ENCODE results near the gene NEK10. TPM values are rescaled to one million over a fixed set of nuclear protein-coding genes. Genes with fewer than 3 reads are reported as not detected.

The NEK10 gene
- total and polyA plus RNA-seq, 9 of the 15 experiments (the other 6 are each of a cell fraction or from before 2014, with no cell fraction given) = 0.07 TPM; not detected in 8

DNA sequence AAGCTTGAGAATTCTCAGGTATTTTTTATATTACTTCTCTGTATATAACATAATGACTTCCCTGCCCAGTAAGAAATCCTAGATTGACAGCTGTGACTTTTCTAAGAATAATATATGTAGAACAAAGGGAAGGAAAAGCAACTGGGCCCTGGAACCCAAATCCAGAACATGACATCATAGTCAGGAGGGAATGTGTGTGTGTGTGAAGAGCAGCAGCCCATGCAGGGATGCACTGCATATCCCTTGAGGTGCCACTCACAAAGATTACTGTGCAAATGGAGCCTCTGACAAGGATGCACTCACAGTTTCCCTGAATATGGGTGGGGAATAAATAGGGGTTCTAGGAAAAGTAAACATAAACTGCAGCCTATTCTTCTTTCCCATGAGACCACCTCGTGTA lies 279.5 kb downstream of the NEK10 start:
- no peak for DNase-seq (ENCODE audit: extremely low read depth in 1 of 4, low spot score in 3 of 4)
- no peak overlapping the region for H3K4me2 ChIP-seq (ENCODE audit: insufficient read depth, low read length)
- FAIRE-seq = no peak
- intact Hi-C loops (cut with micrococcal nuclease) = no loop called here
- H3K36me3 ChIP-seq (ENCODE audit: control insufficient read depth, insufficient read depth, low read length) = no peaks in the 10 kb centered on the region
- no peaks in the 10 kb centered on the region; the same call in 1 of the 2 replicates for H3K9me3 ChIP-seq (replicated peaks; ENCODE audit: control insufficient read depth, insufficient read depth, low read depth, low read length)
- WGBS (ENCODE audit: insufficient coverage, low coverage, missing lambda C conversion rate) = 0% methylated on average over 1 of the region's 1 CpG
- no peak overlapping the region for H3K27ac ChIP-seq (ENCODE audit: extremely low read depth, low read depth, low read length)
- H4K20me1 ChIP-seq (replicated peaks; ENCODE audit: control insufficient read depth, insufficient read depth, low read length) = no peaks in the 10 kb centered on the region
- no peaks in the 10 kb centered on the region for H3K27me3 ChIP-seq (ENCODE audit: control insufficient read depth in 2 of 2, insufficient read depth in 2 of 2, low read length in 2 of 2)
- CTCF ChIA-PET (ENCODE audit: low intra/inter-chr PET ratio) = no interaction called here
- POLR2A ChIA-PET = no interaction called here
- no peak overlapping the region for H3K4me3 ChIP-seq
- H2AFZ ChIP-seq (ENCODE audit: low read depth, low read length) = no peak overlapping the region
- in situ Hi-C loops (cut with MboI) = no loop called here
- TF ChIP-seq SMAD3 (CRISPR knock-in tag; conservative IDR thresholded peaks at IDR 0.05) (no peak), ZNF436 (CRISPR knock-in tag; IDR thresholded peaks at IDR 0.05) (no peak), TEAD4 (IDR thresholded peaks at IDR 0.05; ENCODE audit: low read length) (no peak), TEAD4 (CRISPR knock-in tag; IDR thresholded peaks at IDR 0.05; ENCODE audit: borderline replicate concordance) (no peak), NCOR1 (IDR thresholded peaks at IDR 0.05) (no peak), POLR2G (IDR thresholded peaks at IDR 0.05; ENCODE audit: low read depth, low read length) (no peak), E2F3 (CRISPR knock-in tag; IDR thresholded peaks at IDR 0.05) (no peak), SPI1 (IDR thresholded peaks at IDR 0.05; ENCODE audit: borderline replicate concordance, low read depth, low read length) (no peak), SNIP1 (IDR thresholded peaks at IDR 0.05; ENCODE audit: low read depth) (no peak), GABPA (tag; conservative IDR thresholded peaks at IDR 0.05; ENCODE audit: low read depth) (no peak), NFRKB (IDR thresholded peaks at IDR 0.05; ENCODE audit: low read depth) (no peak)
- TF ChIP-seq, protein P1, sequence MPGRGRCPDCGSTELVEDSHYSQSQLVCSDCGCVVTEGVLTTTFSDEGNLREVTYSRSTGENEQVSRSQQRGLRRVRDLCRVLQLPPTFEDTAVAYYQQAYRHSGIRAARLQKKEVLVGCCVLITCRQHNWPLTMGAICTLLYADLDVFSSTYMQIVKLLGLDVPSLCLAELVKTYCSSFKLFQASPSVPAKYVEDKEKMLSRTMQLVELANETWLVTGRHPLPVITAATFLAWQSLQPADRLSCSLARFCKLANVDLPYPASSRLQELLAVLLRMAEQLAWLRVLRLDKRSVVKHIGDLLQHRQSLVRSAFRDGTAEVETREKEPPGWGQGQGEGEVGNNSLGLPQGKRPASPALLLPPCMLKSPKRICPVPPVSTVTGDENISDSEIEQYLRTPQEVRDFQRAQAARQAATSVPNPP (IDR thresholded peaks at IDR 0.05; ENCODE audit: borderline replicate concordance, insufficient read depth, insufficient read length) = no peak
- TF ChIP-seq, protein P2, sequence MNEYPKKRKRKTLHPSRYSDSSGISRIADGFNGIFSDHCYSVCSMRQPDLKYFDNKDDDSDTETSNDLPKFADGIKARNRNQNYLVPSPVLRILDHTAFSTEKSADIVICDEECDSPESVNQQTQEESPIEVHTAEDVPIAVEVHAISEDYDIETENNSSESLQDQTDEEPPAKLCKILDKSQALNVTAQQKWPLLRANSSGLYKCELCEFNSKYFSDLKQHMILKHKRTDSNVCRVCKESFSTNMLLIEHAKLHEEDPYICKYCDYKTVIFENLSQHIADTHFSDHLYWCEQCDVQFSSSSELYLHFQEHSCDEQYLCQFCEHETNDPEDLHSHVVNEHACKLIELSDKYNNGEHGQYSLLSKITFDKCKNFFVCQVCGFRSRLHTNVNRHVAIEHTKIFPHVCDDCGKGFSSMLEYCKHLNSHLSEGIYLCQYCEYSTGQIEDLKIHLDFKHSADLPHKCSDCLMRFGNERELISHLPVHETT (CRISPR knock-in tag; conservative IDR thresholded peaks at IDR 0.05 in 1 of 2, IDR thresholded peaks at IDR 0.05 in 1 of 2) = no peak
- TF ChIP-seq, protein P3, sequence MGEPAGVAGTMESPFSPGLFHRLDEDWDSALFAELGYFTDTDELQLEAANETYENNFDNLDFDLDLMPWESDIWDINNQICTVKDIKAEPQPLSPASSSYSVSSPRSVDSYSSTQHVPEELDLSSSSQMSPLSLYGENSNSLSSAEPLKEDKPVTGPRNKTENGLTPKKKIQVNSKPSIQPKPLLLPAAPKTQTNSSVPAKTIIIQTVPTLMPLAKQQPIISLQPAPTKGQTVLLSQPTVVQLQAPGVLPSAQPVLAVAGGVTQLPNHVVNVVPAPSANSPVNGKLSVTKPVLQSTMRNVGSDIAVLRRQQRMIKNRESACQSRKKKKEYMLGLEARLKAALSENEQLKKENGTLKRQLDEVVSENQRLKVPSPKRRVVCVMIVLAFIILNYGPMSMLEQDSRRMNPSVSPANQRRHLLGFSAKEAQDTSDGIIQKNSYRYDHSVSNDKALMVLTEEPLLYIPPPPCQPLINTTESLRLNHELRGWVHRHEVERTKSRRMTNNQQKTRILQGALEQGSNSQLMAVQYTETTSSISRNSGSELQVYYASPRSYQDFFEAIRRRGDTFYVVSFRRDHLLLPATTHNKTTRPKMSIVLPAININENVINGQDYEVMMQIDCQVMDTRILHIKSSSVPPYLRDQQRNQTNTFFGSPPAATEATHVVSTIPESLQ (CRISPR knock-in tag; IDR thresholded peaks at IDR 0.05) = no peak
- ATAC-seq = no peak
- no peaks in the 10 kb centered on the region for H3K4me1 ChIP-seq (replicated peaks in 1 of 2; ENCODE audit: control insufficient read depth in 2 of 2, insufficient read depth in 2 of 2, low read length in 2 of 2)
- no peaks in the 10 kb centered on the region for H3K79me2 ChIP-seq (ENCODE audit: control insufficient read depth, insufficient read depth, low read length)
- H3K9me1 ChIP-seq (ENCODE audit: control insufficient read depth, insufficient read depth, low read length) = no peaks in the 10 kb centered on the region
- no TSS peak for BruUV-seq (replicated peaks)
- no peak overlapping the region for H3K9ac ChIP-seq (ENCODE audit: insufficient read depth in 1 of 2, low read depth in 2 of 2, low read length in 2 of 2)
